ENCODE measurements around the gene ATP1A1. TPM values are rescaled to one million over a fixed set of nuclear protein-coding genes. Genes with fewer than 3 reads are reported as not detected.
A peak's percentile ranks its signal among the peaks of the same experiment; 100 is the strongest.

The ATP1A1 gene
- total and polyA plus RNA-seq, 9 of the 15 experiments (the other 6 are each of a cell fraction or from before 2014, with no cell fraction given): 99.3 to 513 (median 234) TPM

DNA sequence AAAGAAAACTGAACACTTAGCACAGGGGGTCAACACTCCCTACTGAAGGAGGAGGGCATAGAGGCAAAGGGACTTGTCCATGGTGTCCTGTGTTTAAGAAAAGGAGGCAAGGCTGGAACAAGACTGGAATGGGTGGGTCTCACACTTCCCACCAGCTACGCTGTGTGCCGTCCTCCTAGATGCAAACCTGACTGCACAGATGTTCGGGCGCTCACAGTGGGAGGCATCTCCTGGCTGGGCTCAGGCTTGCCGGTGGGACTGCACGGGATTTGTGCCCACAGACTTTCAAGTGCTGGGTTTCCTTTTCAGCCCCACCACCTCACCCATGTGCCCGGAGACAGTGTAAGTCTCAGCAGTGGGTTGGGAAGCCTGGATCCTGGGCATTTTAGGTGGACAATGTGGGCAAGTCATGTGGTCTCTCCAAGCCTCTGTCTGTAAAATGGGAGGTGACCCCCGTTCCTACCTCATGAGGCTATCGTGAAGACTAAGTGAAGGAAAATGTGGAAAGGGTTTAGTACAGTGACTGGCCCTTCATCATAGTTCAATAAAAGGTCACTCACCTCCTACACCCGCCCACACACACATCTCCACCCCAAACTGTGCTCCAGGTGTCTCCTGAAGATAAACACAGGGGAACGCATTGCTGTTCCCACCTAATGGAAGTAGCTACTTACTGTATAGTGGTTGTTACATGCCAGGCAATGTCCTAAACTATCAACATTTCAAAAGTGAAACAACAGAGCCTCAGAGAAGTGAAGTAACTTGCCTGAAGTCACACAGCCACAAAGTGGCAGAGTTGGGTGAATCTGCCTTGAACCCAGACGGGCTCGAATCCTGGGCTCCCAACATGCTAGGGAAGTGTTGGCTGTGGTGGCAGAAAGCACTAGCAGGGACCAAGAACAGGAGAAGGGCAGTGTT lies 36.0 kb downstream of the ATP1A1 start (continued):
- TF ChIP-seq ZBTB43 (CRISPR knock-in tag; IDR thresholded peaks at IDR 0.05) (no peak), ZNF778 (CRISPR knock-in tag; IDR thresholded peaks at IDR 0.05) (no peak), PCBP2 (IDR thresholded peaks at IDR 0.05; ENCODE audit: low read depth, low read length, poor library complexity, severe bottlenecking) (no peak), HMGXB4 (CRISPR knock-in tag; IDR thresholded peaks at IDR 0.05) (no peak), STAG1 (CRISPR knock-in tag; IDR thresholded peaks at IDR 0.05; ENCODE audit: borderline replicate concordance) (no peak), E2F5 (CRISPR knock-in tag; IDR thresholded peaks at IDR 0.05) (no peak), CGGBP1 (CRISPR knock-in tag; IDR thresholded peaks at IDR 0.05) (no peak), HNRNPLL (IDR thresholded peaks at IDR 0.05; ENCODE audit: low read depth, low read length, poor library complexity, severe bottlenecking) (no peak), GTF3C2 (IDR thresholded peaks at IDR 0.05; ENCODE audit: borderline replicate concordance, extremely low read depth, insufficient read length) (no peak), NCOA1 (IDR thresholded peaks at IDR 0.05; ENCODE audit: low read depth) (peak; percentile 67; the same call in 1 of the 2 replicates), CBX5 (IDR thresholded peaks at IDR 0.05; ENCODE audit: borderline replicate concordance, low read depth) (no peak), TCF7L2 (IDR thresholded peaks at IDR 0.05; ENCODE audit: low read depth, low read length) (no peak), GTF2E2 (tag; IDR thresholded peaks at IDR 0.05) (no peak), IRF2 (CRISPR knock-in tag; IDR thresholded peaks at IDR 0.05) (no peak)
- TF ChIP-seq, protein P1, sequence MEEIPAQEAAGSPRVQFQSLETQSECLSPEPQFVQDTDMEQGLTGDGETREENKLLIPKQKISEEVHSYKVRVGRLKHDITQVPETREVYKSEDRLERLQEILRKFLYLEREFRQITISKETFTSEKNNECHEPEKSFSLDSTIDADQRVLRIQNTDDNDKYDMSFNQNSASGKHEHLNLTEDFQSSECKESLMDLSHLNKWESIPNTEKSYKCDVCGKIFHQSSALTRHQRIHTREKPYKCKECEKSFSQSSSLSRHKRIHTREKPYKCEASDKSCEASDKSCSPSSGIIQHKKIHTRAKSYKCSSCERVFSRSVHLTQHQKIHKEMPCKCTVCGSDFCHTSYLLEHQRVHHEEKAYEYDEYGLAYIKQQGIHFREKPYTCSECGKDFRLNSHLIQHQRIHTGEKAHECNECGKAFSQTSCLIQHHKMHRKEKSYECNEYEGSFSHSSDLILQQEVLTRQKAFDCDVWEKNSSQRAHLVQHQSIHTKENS (CRISPR knock-in tag; IDR thresholded peaks at IDR 0.05): no peak
- TF ChIP-seq, protein P2, sequence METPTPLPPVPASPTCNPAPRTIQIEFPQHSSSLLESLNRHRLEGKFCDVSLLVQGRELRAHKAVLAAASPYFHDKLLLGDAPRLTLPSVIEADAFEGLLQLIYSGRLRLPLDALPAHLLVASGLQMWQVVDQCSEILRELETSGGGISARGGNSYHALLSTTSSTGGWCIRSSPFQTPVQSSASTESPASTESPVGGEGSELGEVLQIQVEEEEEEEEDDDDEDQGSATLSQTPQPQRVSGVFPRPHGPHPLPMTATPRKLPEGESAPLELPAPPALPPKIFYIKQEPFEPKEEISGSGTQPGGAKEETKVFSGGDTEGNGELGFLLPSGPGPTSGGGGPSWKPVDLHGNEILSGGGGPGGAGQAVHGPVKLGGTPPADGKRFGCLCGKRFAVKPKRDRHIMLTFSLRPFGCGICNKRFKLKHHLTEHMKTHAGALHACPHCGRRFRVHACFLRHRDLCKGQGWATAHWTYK (CRISPR knock-in tag; IDR thresholded peaks at IDR 0.05): no peak
